Astrocyte (in vitro differentiated cells and primary cell): ENCODE results near the gene SETD2. TPM values are rescaled to one million over a fixed set of nuclear protein-coding genes. Genes with fewer than 3 reads are reported as not detected.
A peak's percentile ranks its signal among the peaks of the same experiment; 100 is the strongest.

Source experiments
- DNase-seq: peaks from one replicate; pipeline ENCODE4 v3.0.0-alpha.2; 2010; ENCODE audit warnings: low read depth
- FAIRE-seq: peaks from 2 replicates; lab custom pipeline; 2011; peaks lifted over from hg19 to GRCh38; lab: Jason Lieb, UNC
- H2AFZ ChIP-seq: 2 replicates; pipeline ENCODE4 v1.6.0; 2012; ENCODE audit warnings: low read depth, low read length, inconsistent platforms
- H3K27ac ChIP-seq: 2 replicates; pipeline ENCODE4 v1.5.1; 2011; ENCODE audit warnings: low read depth, low read length, inconsistent platforms
- H3K27me3 ChIP-seq: 2 replicates; pipeline ENCODE4 v1.6.0; 2011; ENCODE audit warnings: low read length, inconsistent platforms; ENCODE audit not compliant: insufficient read depth
- H3K36me3 ChIP-seq: 2 replicates; pipeline ENCODE4 v1.5.1; 2011; ENCODE audit warnings: low read length, inconsistent platforms; ENCODE audit not compliant: insufficient read depth
- H3K4me1 ChIP-seq: 2 replicates; pipeline ENCODE4 v1.5.1; 2011; ENCODE audit warnings: low read length, inconsistent platforms; ENCODE audit not compliant: insufficient read depth
- H3K4me2 ChIP-seq: 2 replicates; pipeline ENCODE4 v1.6.0; 2012; ENCODE audit warnings: low read length, inconsistent platforms
- H3K4me3 ChIP-seq: 2 replicates; pipeline ENCODE4 v1.5.1; 2011; ENCODE audit warnings: low read depth, mild to moderate bottlenecking, low read length, inconsistent platforms; ENCODE audit not compliant: insufficient read depth
- H3K79me2 ChIP-seq: 2 replicates; pipeline ENCODE4 v1.6.0; 2012; ENCODE audit warnings: mild to moderate bottlenecking, low read length, inconsistent platforms; ENCODE audit not compliant: insufficient read depth
- H3K9ac ChIP-seq: 2 replicates; pipeline ENCODE4 v1.6.0; 2012; ENCODE audit warnings: mild to moderate bottlenecking, low read length, inconsistent platforms
- H3K9me3 ChIP-seq: 2 replicates; pipeline ENCODE4 v1.5.1; 2012; ENCODE audit warnings: low read depth, mild to moderate bottlenecking, low read length, inconsistent platforms; ENCODE audit not compliant: insufficient read depth
- H4K20me1 ChIP-seq: 2 replicates; pipeline ENCODE4 v1.6.0; 2012; ENCODE audit warnings: low read length, inconsistent platforms; ENCODE audit not compliant: insufficient read depth
- H3K27ac Mint-ChIP-seq: one replicate; pipeline ENCODE4 v1.8.0; 2021; ENCODE audit warnings: mild to moderate bottlenecking, mixed read lengths; ENCODE audit not compliant: unreplicated experiment
- H3K27me3 Mint-ChIP-seq: one replicate; pipeline ENCODE4 v1.8.0; 2021; ENCODE audit warnings: low read depth, mixed read lengths; ENCODE audit not compliant: unreplicated experiment
- H3K36me3 Mint-ChIP-seq: one replicate; pipeline ENCODE4 v1.8.0; 2021; ENCODE audit warnings: low read depth, mixed read lengths; ENCODE audit not compliant: unreplicated experiment
- H3K4me1 Mint-ChIP-seq: one replicate; pipeline ENCODE4 v1.8.0; 2021; ENCODE audit warnings: low read depth, mixed read lengths; ENCODE audit not compliant: unreplicated experiment
- H3K4me3 Mint-ChIP-seq: one replicate; pipeline ENCODE4 v1.8.0; 2021; ENCODE audit warnings: mild to moderate bottlenecking, moderate library complexity, mixed read lengths; ENCODE audit not compliant: unreplicated experiment
- H3K9me3 Mint-ChIP-seq: one replicate; pipeline ENCODE4 v1.8.0; 2021; ENCODE audit warnings: mild to moderate bottlenecking, mixed read lengths; ENCODE audit not compliant: unreplicated experiment
- CTCF ChIP-seq: IDR thresholded peaks from 2 replicates; pipeline ENCODE4 v1.5.1; 2011; ENCODE audit warnings: low read depth, mild to moderate bottlenecking, inconsistent platforms, low read length, moderate library complexity; ENCODE audit not compliant: insufficient read depth
- EZH2 ChIP-seq: IDR thresholded peaks from 2 replicates; pipeline ENCODE4 v1.6.1; 2012; ENCODE audit warnings: mild to moderate bottlenecking, low read length, inconsistent platforms; ENCODE audit not compliant: insufficient read depth
- total RNA-seq: library from RNA; stranded (reverse); gene quantifications from 2 replicates; pipeline ENCODE4 v1.2.1, GENCODE V29; 2021

The SETD2 gene
- total RNA-seq, 1 donor from 2014 or later, result 46.5 TPM

GRCh38 chr3:47162697-47163168 lies 1.2 kb downstream of the SETD2 start:
- Mint-ChIP-seq H3K9me3 (no peaks in the 10 kb centered on the region), H3K36me3 (no peaks in the 10 kb centered on the region), H3K27me3 (no peaks in the 10 kb centered on the region), H3K4me1 (peaks cover 31% of the 10 kb centered on the region), H3K27ac (peak overlapping the region; percentile 99), H3K4me3 (peak overlapping the region; percentile 100)
- H3K36me3 ChIP-seq, result no peaks in the 10 kb centered on the region
- peaks cover 90% of the 10 kb centered on the region for H3K79me2 ChIP-seq
- H3K4me1 ChIP-seq, result peaks cover 11% of the 10 kb centered on the region
- H3K27ac ChIP-seq, result peak overlapping the region; percentile 79
- H3K9ac ChIP-seq, result peak overlapping the region; percentile 93
- peak overlapping the region; percentile 100 for H3K4me2 ChIP-seq
- H4K20me1 ChIP-seq, result peaks cover 50% of the 10 kb centered on the region
- no peak for DNase-seq
- no peak for FAIRE-seq
- no peaks in the 10 kb centered on the region for H3K27me3 ChIP-seq
- TF ChIP-seq CTCF (no peak), EZH2 (no peak)
- H3K4me3 ChIP-seq, result peak overlapping the region; percentile 76
- peak overlapping the region; percentile 2 for H2AFZ ChIP-seq
- H3K9me3 ChIP-seq, result no peaks in the 10 kb centered on the region

GRCh38 chr3:47161983-47162696 lies 1.8 kb downstream of the SETD2 start:
- no peak for FAIRE-seq
- no peaks in the 10 kb centered on the region for H3K9me3 Mint-ChIP-seq

More at GRCh38 chr3:47161983-47162696, 1.8 kb downstream of the SETD2 start:
- Histone ChIP-seq H3K36me3 (no peaks in the 10 kb centered on the region), H3K9me3 (no peaks in the 10 kb centered on the region), H3K9ac (peak overlapping the region; percentile 93), H2AFZ (no peak overlapping the region), H3K4me3 (peak overlapping the region; percentile 76), H3K79me2 (peaks cover 94% of the 10 kb centered on the region), H3K4me1 (peaks cover 11% of the 10 kb centered on the region), H4K20me1 (peaks cover 56% of the 10 kb centered on the region), H3K4me2 (peak overlapping the region; percentile 100), H3K27ac (peak overlapping the region; percentile 79), H3K27me3 (no peaks in the 10 kb centered on the region)
- Mint-ChIP-seq H3K27ac (peak overlapping the region; percentile 41), H3K27me3 (no peaks in the 10 kb centered on the region), H3K36me3 (no peaks in the 10 kb centered on the region), H3K4me1 (peaks cover 31% of the 10 kb centered on the region), H3K4me3 (peak overlapping the region; percentile 100)
- TF ChIP-seq CTCF (no peak), EZH2 (no peak)
- DNase-seq, result no peak
